Ishikawa (cell line): Measurements from ENCODE around the gene CNTN1.

Source experiments
- CEBPB ChIP-seq: IDR thresholded peaks from 2 replicates; pipeline ENCODE4 v1.6.1; 2012
- CREB1 ChIP-seq: IDR thresholded peaks from 2 replicates; pipeline ENCODE4 v1.6.1; 2012; ENCODE audit warnings: low read depth
- EGR1 ChIP-seq: IDR thresholded peaks from 2 replicates; pipeline ENCODE4 v1.6.1; 2012
- EP300 ChIP-seq: IDR thresholded peaks from 2 replicates; pipeline ENCODE4 v1.6.1; 2012; ENCODE audit warnings: borderline replicate concordance
- FOXM1 ChIP-seq: IDR thresholded peaks from 2 replicates; pipeline ENCODE4 v1.6.1; 2012; ENCODE audit warnings: low read depth, borderline replicate concordance
- MAX ChIP-seq: IDR thresholded peaks from 2 replicates; pipeline ENCODE4 v1.6.1; 2012
- NFIC ChIP-seq: IDR thresholded peaks from 2 replicates; pipeline ENCODE4 v1.6.1; 2012
- RAD21 ChIP-seq: IDR thresholded peaks from 2 replicates; pipeline ENCODE4 v1.6.1; 2012; ENCODE audit warnings: low read depth
- REST ChIP-seq: IDR thresholded peaks from 2 replicates; pipeline ENCODE4 v1.6.1; 2012; ENCODE audit warnings: low read depth, mild to moderate bottlenecking
- TAF1 ChIP-seq: IDR thresholded peaks from 2 replicates; pipeline ENCODE4 v1.6.1; 2012; ENCODE audit warnings: low read depth, mild to moderate bottlenecking
- TCF12 ChIP-seq: IDR thresholded peaks from 2 replicates; pipeline ENCODE4 v1.6.1; 2012; ENCODE audit warnings: low read depth
- TEAD4 ChIP-seq: IDR thresholded peaks from 2 replicates; pipeline ENCODE4 v1.6.1; 2012
- USF1 ChIP-seq: IDR thresholded peaks from 2 replicates; pipeline ENCODE4 v1.6.1; 2012
- YY1 ChIP-seq: IDR thresholded peaks from 2 replicates; pipeline ENCODE4 v1.6.1; 2012; ENCODE audit warnings: low read depth
- ZBTB7A ChIP-seq: IDR thresholded peaks from 2 replicates; pipeline ENCODE4 v1.6.1; 2012; ENCODE audit warnings: low read depth

The CNTN1 gene

GRCh38 chr12:40672741-40673271 lies 19.4 kb upstream of the CNTN1 start:
- no peak for TF ChIP-seq MAX
- no peak for TF ChIP-seq USF1
- no peak for TF ChIP-seq TEAD4
- TF ChIP-seq ZBTB7A, result no peak
- TF ChIP-seq CEBPB, result no peak
- TF ChIP-seq CREB1, result no peak
- TF ChIP-seq EP300, result no peak
- TF ChIP-seq FOXM1, result no peak
- TF ChIP-seq RAD21, result no peak
- no peak for TF ChIP-seq NFIC
- TF ChIP-seq EGR1, result no peak
- no peak for TF ChIP-seq YY1

- no peak for TF ChIP-seq FOXM1
- TF ChIP-seq TEAD4, result no peak
- TF ChIP-seq RAD21, result no peak
- TF ChIP-seq USF1, result no peak
- TF ChIP-seq TCF12, result no peak
Observed at GRCh38 chr12:40681148-40681547, 11.1 kb upstream of the CNTN1 start.

GRCh38 chr12:40684986-40685385 lies 7.3 kb upstream of the CNTN1 start:
- TF ChIP-seq RAD21 (no peak), TEAD4 (no peak), TCF12 (no peak), MAX (no peak), FOXM1 (no peak), YY1 (no peak), EGR1 (no peak)

- TF ChIP-seq TCF12 (no peak), TAF1 (no peak), REST (no peak), CREB1 (no peak), TEAD4 (no peak), ZBTB7A (no peak), EGR1 (no peak), USF1 (no peak), FOXM1 (no peak), YY1 (no peak), EP300 (no peak), MAX (no peak), RAD21 (no peak), CEBPB (no peak), NFIC (no peak)
Observed at GRCh38 chr12:40688085-40688725, 4.0 kb upstream of the CNTN1 start.

- TF ChIP-seq REST (no peak), CEBPB (no peak), TAF1 (no peak), YY1 (no peak), MAX (no peak), EP300 (no peak), FOXM1 (no peak), TEAD4 (no peak), USF1 (no peak), EGR1 (no peak), CREB1 (no peak), RAD21 (no peak), NFIC (no peak), TCF12 (no peak), ZBTB7A (no peak)
Observed at GRCh38 chr12:40689576-40689975, 2.7 kb upstream of the CNTN1 start.
